Lung (tissue), 12 donors: ENCODE data around the gene TMEM92. TPM values are rescaled to one million over a fixed set of nuclear protein-coding genes. Genes with fewer than 3 reads are reported as not detected.

Source experiments
- ATAC-seq: fragments of 200-7000 bp; cut with Tn5 transposase; one replicate; pipeline ENCODE4 v1.9.1; 2020; ENCODE audit warnings: moderate number of reproducible peaks; ENCODE audit not compliant: insufficient read depth, low FRiP score
- DNase-seq, 3 donors: peaks; one replicate each; pipeline ENCODE4 v3.0.0-alpha.2; 2013 to 2017
- H3K27ac ChIP-seq, 2 donors: one replicate each; pipeline ENCODE4 v1.5.1; 2013; ENCODE audit warnings: mild to moderate bottlenecking in 2 of 2, moderate library complexity in 2 of 2, control low read depth in 1 of 2, inconsistent platforms in 1 of 2, low read depth in 1 of 2, low read length in 1 of 2
- H3K27me3 ChIP-seq, 3 donors: one replicate each; pipeline ENCODE4 v1.5.1; 2013; ENCODE audit warnings: low read length in 2 of 3; ENCODE audit not compliant: control insufficient read depth in 3 of 3, insufficient read depth in 3 of 3
- H3K36me3 ChIP-seq, 4 donors: one replicate each; pipeline ENCODE4 v1.5.1; 2013; ENCODE audit warnings: low read length in 4 of 4, mild to moderate bottlenecking in 1 of 4, moderate library complexity in 1 of 4; ENCODE audit not compliant: control insufficient read depth in 4 of 4, insufficient read depth in 4 of 4
- H3K4me1 ChIP-seq, 5 donors: one replicate each; pipeline ENCODE4 v1.5.1; 2013; ENCODE audit warnings: low read length in 5 of 5, mild to moderate bottlenecking in 2 of 5, moderate library complexity in 1 of 5; ENCODE audit not compliant: control insufficient read depth in 5 of 5, insufficient read depth in 5 of 5
- H3K4me3 ChIP-seq: one replicate; pipeline ENCODE4 v1.5.1; 2013; ENCODE audit warnings: mild to moderate bottlenecking, control low read depth, moderate library complexity
- H3K9ac ChIP-seq, 2 donors: one replicate each; pipeline ENCODE4 v1.5.1; 2013; ENCODE audit warnings: low read length in 2 of 2, control low read depth in 1 of 2; ENCODE audit not compliant: insufficient read depth in 1 of 2
- H3K9me3 ChIP-seq, 4 donors: one replicate each; pipeline ENCODE4 v1.5.1; 2013; ENCODE audit warnings: low read length in 3 of 4, mild to moderate bottlenecking in 1 of 4, moderate library complexity in 1 of 4; ENCODE audit not compliant: control insufficient read depth in 4 of 4, insufficient read depth in 3 of 4
- WGBS, 2 donors: extraction: QIAGEN DNeasy Blood & Tissue Kit; methylation state at CpG; one replicate each; pipeline ENCODE4 v1.1.7; 2013; 5-methylcytosine and 5-hydroxymethylcytosine counted together
- polyA plus RNA-seq, 2 donors: library from polyadenylated mRNA; stranded (reverse); fragments of 200-250 nt; gene quantifications; one replicate each; pipeline ENCODE4 v1.2.1, GENCODE V29; 2013
- total RNA-seq, 2 donors: library from RNA; depleted of rRNA in 1 of 2; stranded (reverse); fragments of >200 nt in 1 of 2; gene quantifications; one replicate each; pipeline ENCODE4 v1.2.1, GENCODE V29; 2014 to 2021
- TF ChIP-seq, protein P1 (sequence below): IDR thresholded peaks from 2 replicates; pipeline ENCODE4 v1.5.1; 2012; ENCODE audit warnings: mild to moderate bottlenecking; ENCODE audit errors: control extremely low read depth, extremely low read depth
- donor health status: control.
- donor health status: control.
- donor health status: Bipolar disorder and iron deficiency.
- donor health status: healthy.
- donor health status: DM: yes; HTN: yes; CAD: no.

Gene TMEM92
- total and polyA plus RNA-seq, 4 donors, result 0.63 to 8.0 (median 5.9) TPM

DNA sequence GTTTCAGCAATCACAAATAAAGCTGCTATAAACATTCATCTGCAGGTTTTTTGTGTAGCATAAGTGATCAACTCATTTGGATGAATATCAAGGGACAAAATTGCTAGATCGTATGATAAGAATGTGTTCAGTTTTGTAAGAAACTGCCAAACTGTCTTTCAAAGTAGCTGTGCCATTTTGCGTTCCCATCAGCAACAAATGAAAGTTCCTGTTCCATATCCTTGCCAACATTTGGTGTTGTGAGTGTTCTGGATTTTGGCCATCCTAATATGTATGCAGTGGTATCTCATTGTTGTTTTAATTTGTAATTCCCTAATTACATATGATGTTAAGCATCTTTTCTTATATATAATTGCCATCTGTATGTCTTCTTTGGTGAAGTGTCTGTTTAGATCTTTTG is 36.4 kb upstream of the TMEM92 start:
- no peak overlapping the region for H3K27ac ChIP-seq
- H3K36me3 ChIP-seq, result no peaks in the 10 kb centered on the region
- no peak overlapping the region for H3K9ac ChIP-seq
- H3K9me3 ChIP-seq, result peaks cover 0 to 5% (median 1%) of the 10 kb centered on the region in 4 donors
- H3K4me1 ChIP-seq, result peaks cover 0 to 8% (median 2%) of the 10 kb centered on the region in 5 donors
- no peak overlapping the region for H3K4me3 ChIP-seq
- H3K27me3 ChIP-seq, result no peaks in the 10 kb centered on the region
- ATAC-seq (no peak), DNase-seq (peak in 2 of 3 donors; percentile 65 to 68)
- TF ChIP-seq, protein P1, sequence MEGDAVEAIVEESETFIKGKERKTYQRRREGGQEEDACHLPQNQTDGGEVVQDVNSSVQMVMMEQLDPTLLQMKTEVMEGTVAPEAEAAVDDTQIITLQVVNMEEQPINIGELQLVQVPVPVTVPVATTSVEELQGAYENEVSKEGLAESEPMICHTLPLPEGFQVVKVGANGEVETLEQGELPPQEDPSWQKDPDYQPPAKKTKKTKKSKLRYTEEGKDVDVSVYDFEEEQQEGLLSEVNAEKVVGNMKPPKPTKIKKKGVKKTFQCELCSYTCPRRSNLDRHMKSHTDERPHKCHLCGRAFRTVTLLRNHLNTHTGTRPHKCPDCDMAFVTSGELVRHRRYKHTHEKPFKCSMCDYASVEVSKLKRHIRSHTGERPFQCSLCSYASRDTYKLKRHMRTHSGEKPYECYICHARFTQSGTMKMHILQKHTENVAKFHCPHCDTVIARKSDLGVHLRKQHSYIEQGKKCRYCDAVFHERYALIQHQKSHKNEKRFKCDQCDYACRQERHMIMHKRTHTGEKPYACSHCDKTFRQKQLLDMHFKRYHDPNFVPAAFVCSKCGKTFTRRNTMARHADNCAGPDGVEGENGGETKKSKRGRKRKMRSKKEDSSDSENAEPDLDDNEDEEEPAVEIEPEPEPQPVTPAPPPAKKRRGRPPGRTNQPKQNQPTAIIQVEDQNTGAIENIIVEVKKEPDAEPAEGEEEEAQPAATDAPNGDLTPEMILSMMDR, result no peak
- WGBS, 2 donors, result 42 to 61% methylated on average over 2 of the region's 2 CpGs

DNA sequence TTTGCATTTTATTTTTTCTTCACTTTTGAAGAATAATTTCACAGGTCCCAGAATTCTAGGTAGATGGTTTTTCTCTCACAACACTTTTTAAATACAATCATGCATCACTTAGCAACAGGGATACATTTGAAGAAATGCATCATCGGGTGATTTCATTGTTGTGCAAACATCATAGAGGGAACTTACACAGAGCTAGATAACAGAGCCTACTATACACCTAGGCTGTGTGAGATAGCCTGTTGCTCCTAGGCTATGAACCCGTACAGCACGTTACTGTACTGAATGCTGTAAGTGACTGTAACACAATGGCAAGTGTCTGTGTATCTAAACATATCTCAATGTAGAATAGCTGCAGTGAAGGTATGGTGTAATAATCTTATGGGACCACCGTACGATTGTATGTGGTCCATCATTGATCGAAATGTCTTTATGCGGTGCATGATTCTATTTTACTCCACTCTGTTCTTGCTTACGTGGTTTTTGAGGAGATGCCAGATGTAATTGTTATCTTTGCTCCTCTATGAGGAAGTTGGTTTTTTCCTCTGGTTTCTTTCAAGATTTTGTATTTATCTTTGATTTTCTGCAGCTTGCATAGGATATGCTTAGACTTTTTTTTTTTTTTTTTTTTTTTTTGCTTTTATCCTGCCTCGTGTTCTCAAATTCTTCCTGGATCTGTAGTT is 35.5 kb upstream of the TMEM92 start:
- peaks cover 0 to 5% (median 1%) of the 10 kb centered on the region in 4 donors for H3K9me3 ChIP-seq
- no peaks in the 10 kb centered on the region for H3K36me3 ChIP-seq
- H3K27ac ChIP-seq, result no peak overlapping the region
- peaks cover 0 to 8% (median 2%) of the 10 kb centered on the region in 5 donors for H3K4me1 ChIP-seq
- H3K27me3 ChIP-seq, result no peaks in the 10 kb centered on the region
- H3K9ac ChIP-seq, result no peak overlapping the region
- ATAC-seq, result no peak
- TF ChIP-seq, protein P1, result no peak
- WGBS, 2 donors, result 46 to 55% methylated on average over 9 of the region's 9 CpGs
- H3K4me3 ChIP-seq, result no peak overlapping the region
- peak in 2 of 3 donors; percentile 55 to 62 for DNase-seq

GRCh38 chr17:50239937-50240336 is 34.3 kb upstream of the TMEM92 start:
- Histone ChIP-seq H3K4me1 (peaks cover 0 to 8% (median 2%) of the 10 kb centered on the region in 5 donors), H3K9me3 (no peaks in the 10 kb centered on the region), H3K27me3 (no peaks in the 10 kb centered on the region), H3K36me3 (no peaks in the 10 kb centered on the region), H3K27ac (no peak overlapping the region), H3K9ac (no peak overlapping the region), H3K4me3 (no peak overlapping the region)
- TF ChIP-seq, protein P1, result no peak
- no peak for DNase-seq
- WGBS, 2 donors, result 49 to 60% methylated on average over 4 of the region's 4 CpGs
- no peak for ATAC-seq
